Stimulated activated CD4-positive, alpha-beta T cell treated with anti-CD3 and anti-CD28 coated beads, TNF-alpha, amount 100 ng/mL, for 24 hours (primary cell): ENCODE results near the gene SYT11.
"Not testable (repeated sequence)": the region's sequence is repeated elsewhere in the genome, so short reads cannot be mapped to it uniquely, and the experiment has no call there.

Experiments
- DNase-seq, 3 experiments: peaks; one replicate each; pipeline ENCODE4 v3.0.0-alpha.2; 2020; ENCODE audit warnings: low read depth in 3 of 3

SYT11 gene, protein sequence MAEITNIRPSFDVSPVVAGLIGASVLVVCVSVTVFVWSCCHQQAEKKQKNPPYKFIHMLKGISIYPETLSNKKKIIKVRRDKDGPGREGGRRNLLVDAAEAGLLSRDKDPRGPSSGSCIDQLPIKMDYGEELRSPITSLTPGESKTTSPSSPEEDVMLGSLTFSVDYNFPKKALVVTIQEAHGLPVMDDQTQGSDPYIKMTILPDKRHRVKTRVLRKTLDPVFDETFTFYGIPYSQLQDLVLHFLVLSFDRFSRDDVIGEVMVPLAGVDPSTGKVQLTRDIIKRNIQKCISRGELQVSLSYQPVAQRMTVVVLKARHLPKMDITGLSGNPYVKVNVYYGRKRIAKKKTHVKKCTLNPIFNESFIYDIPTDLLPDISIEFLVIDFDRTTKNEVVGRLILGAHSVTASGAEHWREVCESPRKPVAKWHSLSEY

DNA sequence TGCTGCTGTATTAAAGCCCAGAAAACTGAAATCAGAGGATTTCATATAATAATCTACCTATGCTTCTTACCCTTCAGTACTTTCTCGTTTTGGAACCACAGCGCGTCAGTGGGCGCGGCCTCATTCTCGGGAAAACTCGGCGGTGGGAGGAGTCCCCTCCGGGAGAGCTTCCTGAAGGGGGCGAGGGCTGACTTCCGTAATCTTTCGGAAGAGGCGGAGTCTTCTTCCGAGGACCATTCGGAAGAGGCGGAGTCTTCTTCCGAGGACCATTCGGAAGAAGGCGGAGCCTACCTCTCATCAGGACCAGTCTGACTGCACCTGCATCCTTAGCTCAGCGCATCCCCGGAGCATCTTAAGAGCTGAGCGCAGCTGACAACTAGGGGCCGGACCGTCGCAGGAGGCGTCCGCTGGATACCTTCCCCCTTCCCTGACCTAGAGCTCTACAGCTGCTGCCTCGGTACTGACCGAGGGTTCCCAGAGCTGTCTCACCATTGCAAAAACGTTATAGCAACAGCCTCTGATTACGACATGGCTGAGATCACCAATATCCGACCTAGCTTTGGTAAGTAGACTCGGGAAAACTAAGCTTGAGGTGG lies at the start of gene SYT11:
TSS of gene SYT11 (plus strand) at position 334 of the 596 bp plus-strand sequence. CDS start at position 529, 195 bp downstream.
- peak; percentile 86 to 96 (median 91) for DNase-seq

DNA sequence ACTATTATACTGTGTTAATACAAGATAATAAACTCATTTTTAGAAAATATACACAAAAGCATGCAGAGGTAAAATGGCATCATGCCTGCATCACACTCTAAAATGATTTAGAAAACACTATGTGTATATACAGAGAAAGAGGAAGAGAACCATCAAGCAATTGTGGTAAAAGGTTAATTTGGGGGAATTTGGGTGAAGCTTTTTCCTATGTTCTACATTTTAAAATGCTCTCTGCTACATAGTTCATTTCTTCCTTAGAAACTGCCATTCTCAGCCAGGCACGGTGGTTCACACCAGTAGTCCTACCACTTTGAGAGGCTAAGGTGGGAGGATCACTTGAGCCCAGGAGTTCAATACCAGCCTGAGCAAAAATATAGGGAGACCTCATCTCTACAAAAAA lies 46.5 kb upstream of the SYT11 start:
- no peak for DNase-seq

DNA sequence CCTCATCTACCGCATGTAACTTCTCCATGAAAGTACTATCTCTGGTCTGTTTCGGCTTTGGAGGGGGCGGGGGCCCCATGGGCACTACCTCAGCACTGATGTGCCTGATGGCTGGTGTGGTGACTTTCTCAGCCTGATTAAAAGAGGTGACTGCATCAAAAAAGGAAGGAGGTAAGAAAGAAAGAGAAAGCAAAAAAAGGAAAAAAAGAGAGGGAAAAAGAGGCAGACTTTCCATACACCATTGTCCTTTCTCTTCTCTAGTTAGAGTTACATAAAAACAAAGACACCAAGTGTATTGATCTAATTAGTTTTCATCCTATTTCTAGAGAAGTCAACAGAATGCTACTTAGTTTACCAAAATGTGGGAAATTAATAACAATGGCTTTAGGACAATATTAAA lies 45.7 kb upstream of the SYT11 start:
- DNase-seq = no peak

DNA sequence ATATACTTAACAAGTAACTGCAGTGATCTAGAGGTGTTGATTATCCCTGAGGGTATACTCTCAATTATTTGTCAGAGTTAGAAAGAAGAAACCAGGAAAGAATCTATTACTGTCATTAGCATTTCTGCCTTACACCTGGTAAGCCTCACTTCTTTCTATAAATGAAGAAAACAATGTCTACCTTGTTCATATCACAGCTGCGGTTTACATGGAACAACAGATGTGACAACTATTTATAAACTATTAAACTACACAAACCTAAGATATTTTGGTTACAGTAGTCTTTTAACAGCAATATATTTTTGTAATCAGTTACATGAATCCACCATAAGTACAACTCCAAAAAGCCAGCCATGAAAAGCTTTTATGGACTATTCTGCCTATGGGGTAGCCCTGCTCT lies 43.0 kb upstream of the SYT11 start:
- no peak for DNase-seq

DNA sequence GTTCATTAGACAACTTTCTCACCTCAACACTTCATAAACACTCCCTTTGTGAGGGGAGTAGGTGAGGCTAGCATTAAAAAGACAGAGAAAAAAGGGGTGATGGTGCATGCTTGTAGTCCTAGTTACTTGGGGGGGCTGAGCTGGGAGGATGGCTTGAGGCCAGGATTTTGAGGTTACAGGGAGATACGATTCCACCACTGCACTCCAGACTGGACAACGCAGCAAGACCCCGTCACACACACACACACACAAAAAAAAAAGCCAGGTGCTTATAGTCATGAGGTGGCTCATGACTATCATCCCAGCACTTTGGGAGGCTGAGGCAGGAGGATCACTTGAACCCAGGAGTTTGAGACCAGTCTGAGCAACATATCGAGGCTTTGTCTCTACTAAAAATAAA lies 31.9 kb upstream of the SYT11 start:
- DNase-seq = no peak

DNA sequence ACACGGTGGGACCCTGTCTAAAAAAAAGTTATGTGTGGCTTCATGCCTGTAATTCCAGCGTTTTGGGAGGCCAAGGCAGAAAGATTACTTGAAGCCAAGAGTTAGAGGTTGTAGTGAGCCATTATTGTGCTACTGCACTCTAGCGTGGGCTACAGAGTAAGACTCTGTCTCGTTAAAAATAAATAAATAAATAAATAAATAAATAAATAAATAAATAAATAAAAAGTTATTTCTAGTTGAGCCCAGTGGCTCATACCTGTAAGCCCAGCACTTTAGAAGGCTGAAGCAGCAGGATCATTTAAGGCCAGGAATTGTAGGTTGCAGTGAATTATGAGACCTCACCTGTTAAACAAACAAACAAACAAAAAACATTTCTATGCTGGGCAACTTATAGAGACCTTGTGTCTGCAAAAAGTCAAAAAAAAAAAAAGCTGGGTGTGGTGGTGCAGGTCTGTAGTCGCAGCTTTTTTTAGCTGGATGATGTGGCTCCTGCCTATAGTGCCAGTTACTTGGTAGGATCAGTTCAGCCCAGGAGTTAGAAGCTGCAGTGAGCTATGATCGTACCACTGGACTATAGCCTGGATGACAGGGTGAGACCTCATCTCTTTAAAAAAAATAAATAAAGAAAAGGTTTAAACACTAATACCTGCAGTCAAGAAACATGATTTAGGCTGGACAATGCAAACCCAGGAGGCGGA lies 27.9 kb upstream of the SYT11 start:
- DNase-seq = no peak

DNA sequence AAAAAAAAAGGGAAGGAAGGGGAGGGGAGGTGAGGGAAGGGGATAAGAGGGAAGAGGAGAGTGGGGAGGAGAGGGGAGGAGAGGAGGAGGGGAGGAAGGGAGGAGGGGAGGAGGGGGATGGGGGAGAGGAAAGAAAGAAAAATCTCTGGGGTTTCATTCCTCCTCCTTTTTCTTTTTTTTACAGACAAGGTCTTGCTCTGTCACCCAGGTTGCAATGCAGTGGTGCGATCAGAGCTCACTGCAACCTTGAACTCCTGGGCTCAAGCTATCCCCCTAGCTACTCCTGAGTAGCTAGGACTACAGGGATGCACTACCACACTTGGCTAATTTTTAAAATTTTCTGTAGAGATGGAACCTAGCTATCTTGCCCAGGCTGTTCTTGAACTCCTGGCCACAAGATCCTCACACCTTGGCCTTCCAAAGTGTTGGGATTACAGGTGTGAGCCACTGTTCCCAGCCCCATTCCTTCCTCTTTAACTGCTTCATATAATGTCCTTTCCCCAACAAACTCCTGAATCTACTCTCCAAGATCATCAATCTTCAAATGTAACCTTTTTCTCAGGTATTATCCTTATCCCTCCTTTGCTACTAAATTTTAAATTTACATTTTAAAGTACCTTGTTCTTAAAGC lies 25.6 kb upstream of the SYT11 start:
- no peak for DNase-seq

DNA sequence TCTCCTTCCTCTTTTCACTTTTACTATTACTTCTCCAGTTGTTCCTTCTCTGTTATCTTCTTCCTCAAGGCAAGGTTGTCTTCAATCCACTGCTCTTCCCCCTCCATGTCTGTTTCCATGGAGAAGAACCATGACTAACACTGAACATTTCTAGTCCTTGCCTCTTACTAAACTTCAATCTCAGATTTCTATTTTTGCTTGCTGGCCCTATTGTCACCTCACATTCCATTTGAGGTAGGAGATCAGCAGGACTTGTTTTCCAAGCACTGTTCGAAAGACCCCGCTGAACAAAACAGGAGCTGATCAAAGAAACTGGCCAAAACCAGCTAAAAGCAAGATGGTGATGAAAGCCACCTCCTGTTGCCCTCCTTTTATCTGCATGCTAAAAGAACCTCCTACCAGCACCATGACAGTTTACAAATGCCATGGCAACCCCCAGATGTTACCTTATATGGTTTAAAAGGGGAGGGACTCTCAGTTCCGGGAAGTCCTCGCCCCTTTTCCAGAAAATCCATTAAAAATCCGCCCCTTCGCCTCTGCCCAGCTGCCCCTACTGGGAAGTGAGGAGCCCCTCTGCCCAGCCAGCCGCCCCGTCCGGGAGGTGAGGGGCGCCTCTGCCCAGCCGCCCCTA lies 25.0 kb upstream of the SYT11 start:
- DNase-seq = no peak

DNA sequence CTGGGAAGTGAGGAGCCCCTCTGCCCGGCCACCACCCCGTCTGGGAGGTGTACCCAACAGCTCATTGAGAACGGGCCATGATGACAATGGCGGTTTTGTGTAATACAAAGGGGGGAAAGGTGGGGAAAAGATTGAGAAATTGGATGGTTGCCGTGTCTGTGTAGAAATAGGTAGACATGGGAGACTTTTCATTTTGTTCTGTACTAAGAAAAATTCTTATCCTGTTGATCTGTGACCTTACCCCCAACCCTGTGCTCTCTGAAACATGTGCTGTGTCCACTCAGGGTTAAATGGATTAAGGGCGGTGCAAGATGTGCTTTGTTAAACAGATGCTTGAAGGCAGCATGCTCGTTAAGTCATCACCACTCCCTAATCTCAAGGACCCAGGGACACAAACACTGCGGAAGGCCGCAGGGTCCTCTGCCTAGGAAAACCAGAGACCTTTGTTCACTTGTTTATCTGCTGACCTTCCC lies 24.4 kb upstream of the SYT11 start:
- not testable (repeated sequence) for DNase-seq

DNA sequence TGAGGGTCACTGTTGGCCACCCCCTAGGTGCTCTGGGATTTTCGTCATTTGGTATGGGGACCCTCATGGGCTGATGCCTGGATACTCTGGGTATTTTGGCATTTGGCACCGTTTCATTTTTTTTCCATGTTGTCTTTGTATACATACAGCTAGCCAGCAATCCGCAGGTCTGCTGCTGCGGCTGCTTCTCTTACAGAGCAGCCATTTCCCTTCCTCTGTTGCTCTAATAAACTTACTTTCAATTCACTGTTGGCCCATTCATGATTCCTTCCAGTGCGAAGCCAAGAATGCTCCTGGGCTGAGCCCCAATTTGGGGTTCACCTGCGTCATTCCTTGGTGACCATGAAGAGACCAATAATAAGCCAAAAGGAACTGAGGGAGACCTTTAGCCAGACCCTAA lies 23.8 kb upstream of the SYT11 start:
- DNase-seq = no peak

DNA sequence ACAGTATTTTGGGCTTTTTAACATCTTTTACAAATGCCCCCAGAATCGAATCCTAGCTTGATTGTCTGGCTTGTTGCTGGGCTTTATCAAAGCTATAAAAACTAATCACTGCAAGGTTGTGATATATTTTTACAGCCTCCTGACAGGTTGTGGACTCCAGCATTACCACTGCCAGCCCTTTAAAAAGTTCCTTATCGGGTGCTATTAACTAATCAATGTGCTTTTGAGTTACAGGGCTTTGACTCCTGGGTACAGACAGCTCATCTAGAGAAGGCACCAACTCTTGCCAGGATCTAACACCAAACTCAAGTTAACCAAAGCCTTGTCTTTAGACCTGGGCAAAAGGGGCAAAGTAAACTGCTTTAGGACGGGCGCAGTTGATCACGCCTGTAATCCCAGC lies 19.0 kb upstream of the SYT11 start:
- no peak for DNase-seq

DNA sequence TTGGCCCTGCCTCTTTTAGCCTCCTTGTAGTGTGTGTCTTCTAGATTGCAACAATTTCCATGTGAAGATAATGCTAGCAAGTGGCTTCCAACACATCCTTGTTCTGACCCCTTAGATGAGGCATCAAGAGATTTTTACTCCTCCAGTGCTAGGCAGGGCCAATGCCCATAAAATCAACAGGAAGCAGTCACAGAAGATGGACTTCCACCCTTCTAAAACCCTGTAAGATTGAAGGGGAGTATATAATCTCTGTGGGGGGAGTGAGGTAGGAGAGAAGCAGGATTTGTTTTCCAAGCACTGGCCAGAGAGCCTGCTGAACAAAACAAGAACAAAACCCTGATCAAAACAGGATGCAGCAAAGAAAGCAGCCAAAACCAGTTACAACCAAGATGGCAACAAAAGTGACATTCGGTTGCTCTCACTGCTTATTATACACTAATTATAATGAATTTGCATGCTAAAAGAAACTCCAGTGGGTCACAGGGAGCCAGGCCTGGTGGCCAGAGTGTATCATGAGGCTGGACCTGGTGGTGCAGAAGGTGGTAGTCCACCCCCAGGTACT lies 14.4 kb upstream of the SYT11 start:
- DNase-seq = no peak

DNA sequence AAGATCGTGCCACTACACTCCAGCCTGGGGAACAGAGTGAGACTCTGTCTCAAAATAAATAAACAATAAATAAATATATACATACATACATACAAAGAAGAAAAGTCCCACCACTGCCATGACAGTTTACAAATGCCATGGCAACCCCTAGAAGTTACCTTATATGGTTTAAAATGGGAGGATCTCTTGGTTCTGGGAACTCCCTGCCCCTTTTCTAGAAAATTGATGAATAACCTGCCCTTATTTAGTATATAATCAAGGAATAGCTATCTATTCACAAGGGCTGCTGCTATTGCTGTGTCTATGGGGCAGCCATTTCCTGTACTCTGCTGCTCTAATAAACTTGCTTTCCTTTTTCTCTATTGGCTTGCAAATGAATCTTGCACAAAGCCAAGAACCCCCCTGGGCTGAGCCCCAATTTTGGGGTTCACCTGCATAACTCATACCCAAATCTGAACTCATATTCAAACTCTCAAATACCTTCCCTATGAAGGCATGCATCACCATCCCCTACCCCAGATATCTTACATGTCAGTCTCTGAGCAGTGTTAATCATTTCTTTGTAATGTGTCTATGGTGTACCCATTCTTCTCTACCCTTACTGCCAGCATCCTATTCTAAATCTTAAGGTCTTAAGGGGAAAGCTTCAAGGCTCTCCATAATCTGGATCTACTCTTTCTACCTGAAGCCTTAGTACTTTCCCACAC lies 11.4 kb upstream of the SYT11 start:
- no peak for DNase-seq

DNA sequence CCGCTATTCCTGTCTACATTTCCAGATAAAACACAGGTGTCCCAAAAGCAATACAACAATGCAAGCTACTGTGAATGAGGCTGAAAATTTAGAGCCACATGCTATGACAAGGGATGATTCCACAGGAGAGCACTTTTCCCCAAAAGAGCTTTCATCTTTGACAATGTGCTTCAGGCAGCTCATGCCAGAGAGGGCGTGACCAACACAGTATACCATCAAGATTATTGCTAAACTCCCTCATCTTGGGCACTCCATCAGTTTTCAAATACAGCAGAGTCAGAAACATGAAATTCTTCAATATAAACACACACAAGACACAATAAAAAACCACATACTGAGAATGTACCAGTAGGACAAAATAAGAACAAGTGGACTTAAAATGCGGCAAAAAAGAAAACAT lies 9.0 kb upstream of the SYT11 start:
- no peak for DNase-seq

DNA sequence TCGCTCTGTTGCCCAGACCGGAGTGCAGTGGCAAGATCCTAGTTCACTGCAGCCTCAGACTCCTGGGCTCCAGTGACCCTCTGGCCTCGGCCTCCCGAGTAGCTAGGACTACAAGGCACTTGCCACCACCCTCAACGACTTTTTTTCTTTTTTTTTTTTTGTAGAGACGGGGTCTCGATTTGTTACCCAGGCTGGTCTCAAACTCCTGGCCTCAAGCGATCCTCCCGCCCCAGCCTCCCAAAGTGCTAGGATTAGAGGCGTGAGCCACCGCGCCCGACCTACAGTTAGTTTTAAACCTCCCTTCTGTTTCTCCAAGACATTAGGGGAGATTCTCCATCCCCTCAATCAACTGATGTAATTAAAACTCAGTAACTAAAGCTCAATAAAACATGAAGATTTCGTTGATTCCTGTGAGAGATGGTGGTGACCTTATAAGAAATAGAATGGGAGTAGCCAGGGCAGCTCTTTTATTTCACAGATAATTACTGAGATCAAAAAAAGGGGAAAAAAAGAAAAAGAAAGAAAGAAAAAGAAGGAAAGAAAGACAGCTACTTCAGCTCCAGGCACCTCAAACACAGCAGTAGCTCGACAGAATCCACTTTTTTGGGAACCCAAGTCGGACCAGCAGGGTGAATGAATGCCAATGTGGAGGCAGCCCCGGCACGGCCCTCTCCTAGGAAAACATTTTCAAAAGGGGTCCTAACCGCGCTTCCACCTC lies 3.0 kb upstream of the SYT11 start:
- DNase-seq = no peak

DNA sequence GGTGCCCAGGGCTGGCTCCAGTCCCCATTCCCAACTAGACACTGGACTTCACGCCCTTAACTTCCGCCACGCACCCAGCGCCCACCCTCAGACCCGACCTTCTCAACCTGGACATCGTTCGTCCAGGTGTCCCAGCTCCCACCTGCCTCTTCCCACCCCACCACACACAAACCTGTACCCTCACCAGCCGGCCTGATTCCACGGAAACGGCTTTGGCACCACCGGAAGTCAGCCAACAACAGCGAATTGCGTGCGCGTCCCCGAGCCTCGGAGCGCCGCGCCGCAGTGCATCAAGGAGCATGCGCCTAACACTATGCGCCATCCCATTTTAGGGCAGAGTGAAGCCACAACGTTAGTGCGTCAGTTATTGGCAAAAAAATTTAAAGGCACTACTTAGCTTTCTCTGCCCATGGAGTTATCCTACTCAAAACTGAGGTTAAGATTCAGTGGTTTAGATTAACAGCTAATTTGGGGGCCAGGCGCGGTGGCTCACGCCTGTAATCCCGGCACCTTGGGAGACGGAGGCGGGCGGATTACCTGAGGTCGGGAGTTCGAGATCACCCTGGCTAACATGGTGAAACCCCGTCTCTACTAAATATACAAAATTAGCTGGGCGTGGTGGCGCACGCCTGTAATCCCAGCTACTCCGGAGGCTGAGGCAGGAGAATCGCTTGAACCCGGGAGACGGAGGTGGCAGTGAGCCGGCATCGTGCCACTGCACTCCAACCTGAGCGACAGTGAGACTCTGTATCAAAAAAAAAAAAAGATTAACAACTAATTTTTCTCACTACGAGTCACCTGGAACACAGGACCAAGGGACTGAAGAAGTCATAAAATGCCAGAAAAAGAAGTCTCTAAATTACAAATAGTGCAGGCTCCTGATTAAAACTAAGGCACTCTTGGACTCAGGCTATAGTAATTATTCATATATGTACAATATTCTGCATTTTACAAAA lies 2.1 kb upstream of the SYT11 start, which contains the start of gene GON4L:
TSS of gene GON4L (minus strand) at position 240 of the 956 bp plus-strand sequence. CDS start 3,434 bp downstream, outside the sequence.
- DNase-seq = peak; percentile 77 to 88 (median 79)

DNA sequence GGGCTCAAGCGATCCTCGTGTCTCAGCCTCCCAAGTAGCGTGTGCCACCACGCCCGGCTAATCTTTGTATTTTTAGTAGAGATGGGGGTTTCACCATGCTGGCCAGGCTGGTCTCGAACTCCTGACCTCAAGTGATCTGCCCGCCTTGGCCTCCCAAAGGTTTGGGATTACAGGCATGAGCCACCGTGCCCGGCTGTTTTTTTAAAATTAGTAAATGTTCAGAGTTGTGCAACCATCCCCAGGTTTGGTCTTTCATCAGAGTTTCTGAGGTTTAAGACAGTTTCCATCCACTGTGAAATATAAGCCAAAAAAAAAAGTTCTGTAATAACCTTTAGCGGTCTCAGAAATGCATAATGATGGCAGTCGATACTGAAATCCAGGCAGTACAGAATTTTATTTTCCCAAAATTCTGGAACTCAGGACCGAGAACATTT lies 550 bp upstream of the SYT11 start:
- peak in 1 of 3 experiments; percentile 33 for DNase-seq
